WTC11 (cell line): ENCODE data around the gene PHYHIPL. TPM values are rescaled to one million over a fixed set of nuclear protein-coding genes. Genes with fewer than 3 reads are reported as not detected.

Experiments
- ATAC-seq: fragments of 200-7000 bp; cut with Tn5 transposase; 2 replicates; pipeline ENCODE4 v1.10.0; 2021; ENCODE audit warnings: mild to moderate bottlenecking, moderate library complexity
- CTCF ChIA-PET: fragments of 300-600 bp; sonication (Branson Sonifier 250); formaldehyde crosslinking; loops from one replicate; lab custom pipeline; 2021; ENCODE audit warnings: antibody characterized with exemption; lab: Charles Lee
- POLR2A ChIA-PET: fragments of 350-600 bp; sonication (Branson Sonifier 250); formaldehyde crosslinking; loops from one replicate; lab custom pipeline; 2021; ENCODE audit warnings: antibody characterized with exemption; lab: Charles Lee
- DNase-seq: peaks from one replicate; pipeline ENCODE4 v3.0.0; 2021; ENCODE audit warnings: low spot score
- H3K27ac Mint-ChIP-seq: 2 replicates; pipeline ENCODE4 v1.8.0; 2021; ENCODE audit warnings: mixed read lengths
- H3K27me3 Mint-ChIP-seq: 2 replicates; pipeline ENCODE4 v1.8.0; 2021; ENCODE audit warnings: low read depth, mild to moderate bottlenecking, moderate library complexity, mixed read lengths
- H3K36me3 Mint-ChIP-seq: 2 replicates; pipeline ENCODE4 v1.8.0; 2021; ENCODE audit warnings: mixed read lengths
- H3K4me1 Mint-ChIP-seq: 2 replicates; pipeline ENCODE4 v1.8.0; 2022; ENCODE audit warnings: mixed read lengths
- H3K4me3 Mint-ChIP-seq: 2 replicates; pipeline ENCODE4 v1.8.0; 2021; ENCODE audit warnings: mild to moderate bottlenecking, moderate library complexity, mixed read lengths
- H3K9me3 Mint-ChIP-seq: 2 replicates; pipeline ENCODE4 v1.8.0; 2021; ENCODE audit warnings: mixed read lengths
- AR ChIP-seq: fragments of 250-450 bp; sonication (Bioruptor Pico); IDR thresholded peaks from 2 replicates; pipeline ENCODE4 v1.9.0; 2021; ENCODE audit warnings: mild to moderate bottlenecking
- CDX4 ChIP-seq: fragments of 250-450 bp; sonication (Bioruptor Pico); IDR thresholded peaks from 2 replicates; pipeline ENCODE4 v1.9.0; 2021; ENCODE audit warnings: moderate library complexity, mild to moderate bottlenecking, inconsistent platforms, borderline replicate concordance
- CREM ChIP-seq: sonication (generic); formaldehyde crosslinking; IDR thresholded peaks from 2 replicates; pipeline ENCODE4 v1.8.1; 2022; ENCODE audit warnings: mild to moderate bottlenecking, missing genetic modification reagents, moderate library complexity
- CTCF ChIP-seq: fragments of 200-600 bp; IDR thresholded peaks from 2 replicates; pipeline ENCODE4 v1.8.0; 2022; ENCODE audit warnings: antibody characterized with exemption
- ESRRA ChIP-seq: sonication (generic); formaldehyde crosslinking; IDR thresholded peaks from 2 replicates; pipeline ENCODE4 v1.8.1; 2022; ENCODE audit warnings: mild to moderate bottlenecking, missing genetic modification reagents, borderline replicate concordance
- FOXP4 ChIP-seq: sonication (generic); formaldehyde crosslinking; IDR thresholded peaks from 2 replicates; pipeline ENCODE4 v1.8.0; 2022; ENCODE audit warnings: mild to moderate bottlenecking, missing genetic modification reagents
- JAZF1 ChIP-seq: fragments of 250-450 bp; sonication (Bioruptor Pico); IDR thresholded peaks from 2 replicates; pipeline ENCODE4 v1.9.0; 2021; ENCODE audit warnings: moderate library complexity, mild to moderate bottlenecking, inconsistent platforms
- KAT7 ChIP-seq: sonication (generic); formaldehyde crosslinking; IDR thresholded peaks from 2 replicates; pipeline ENCODE4 v1.8.1; 2023; ENCODE audit warnings: missing genetic modification reagents, mild to moderate bottlenecking, borderline replicate concordance
- PRRX2 ChIP-seq: fragments of 250-450 bp; sonication (Bioruptor Pico); IDR thresholded peaks from 2 replicates; pipeline ENCODE4 v1.8.0; 2021; ENCODE audit warnings: mild to moderate bottlenecking
- TEAD1 ChIP-seq: sonication (generic); formaldehyde crosslinking; IDR thresholded peaks from 2 replicates; pipeline ENCODE4 v1.8.0; 2022; ENCODE audit warnings: mild to moderate bottlenecking, missing genetic modification reagents
- TP53 ChIP-seq: sonication (generic); formaldehyde crosslinking; IDR thresholded peaks from 2 replicates; pipeline ENCODE4 v1.8.1; 2023; ENCODE audit warnings: mild to moderate bottlenecking, missing genetic modification reagents
- ZBTB21 ChIP-seq: sonication (generic); formaldehyde crosslinking; IDR thresholded peaks from 2 replicates; pipeline ENCODE4 v1.8.1; 2023; ENCODE audit warnings: mild to moderate bottlenecking, missing genetic modification reagents, borderline replicate concordance
- ZNF219 ChIP-seq: sonication (generic); formaldehyde crosslinking; IDR thresholded peaks from 2 replicates; pipeline ENCODE4 v1.8.0; 2023; ENCODE audit warnings: missing genetic modification reagents, mild to moderate bottlenecking, borderline replicate concordance
- ZNF263 ChIP-seq: sonication (generic); formaldehyde crosslinking; IDR thresholded peaks from 2 replicates; pipeline ENCODE4 v1.8.1; 2022; ENCODE audit warnings: low read depth, mild to moderate bottlenecking, moderate library complexity, missing genetic modification reagents
- ZNF317 ChIP-seq: sonication (generic); formaldehyde crosslinking; IDR thresholded peaks from 2 replicates; pipeline ENCODE4 v1.8.1; 2023; ENCODE audit warnings: low read depth, mild to moderate bottlenecking, moderate library complexity, missing genetic modification reagents, borderline replicate concordance
- ZNF423 ChIP-seq: fragments of 250-450 bp; sonication (Bioruptor Pico); IDR thresholded peaks from 2 replicates; pipeline ENCODE4 v2.1.2; 2022; ENCODE audit warnings: mild to moderate bottlenecking, moderate library complexity
- ZNF532 ChIP-seq: fragments of 250-450 bp; sonication (Bioruptor Pico); IDR thresholded peaks from 2 replicates; pipeline ENCODE4 v1.9.0; 2021; ENCODE audit warnings: mild to moderate bottlenecking, borderline replicate concordance
- total RNA-seq: library from RNA; stranded (reverse); gene quantifications from 3 replicates; pipeline ENCODE4 v1.2.3, GENCODE V29; 2021
- TF ChIP-seq, protein P1 (sequence below): sonication (generic); formaldehyde crosslinking; IDR thresholded peaks from 2 replicates; pipeline ENCODE4 v1.8.1; 2022; ENCODE audit warnings: low read depth, mild to moderate bottlenecking, moderate library complexity, missing genetic modification reagents, borderline replicate concordance
- TF ChIP-seq, protein P2 (sequence below): sonication (generic); formaldehyde crosslinking; IDR thresholded peaks from 2 replicates; pipeline ENCODE4 v1.8.1; 2023; ENCODE audit warnings: mild to moderate bottlenecking, missing genetic modification reagents

The PHYHIPL gene
- total RNA-seq, 1 experiment from 2014 or later = 0.13 TPM

DNA sequence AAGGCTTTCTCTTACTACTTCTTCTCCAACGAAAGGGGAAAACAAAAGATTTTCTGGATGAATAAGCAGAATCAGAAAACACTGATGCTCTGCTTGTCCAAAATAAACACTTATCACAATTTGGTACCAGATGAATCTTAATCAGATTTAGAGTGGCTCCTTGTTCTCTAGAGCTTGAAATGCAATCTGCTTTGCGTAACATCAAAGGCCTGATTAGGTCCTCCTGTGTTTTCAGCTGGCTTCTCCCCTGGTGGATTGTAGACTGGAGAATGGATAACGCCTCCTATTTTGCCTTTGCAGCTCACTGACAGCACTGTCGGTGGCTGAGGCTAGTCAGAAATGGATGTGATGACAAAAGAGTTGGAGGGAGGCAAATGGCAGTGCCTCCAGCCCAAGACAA, 94.7 kb downstream of the PHYHIPL start:
- H3K27me3 Mint-ChIP-seq = no peaks in the 10 kb centered on the region

DNA sequence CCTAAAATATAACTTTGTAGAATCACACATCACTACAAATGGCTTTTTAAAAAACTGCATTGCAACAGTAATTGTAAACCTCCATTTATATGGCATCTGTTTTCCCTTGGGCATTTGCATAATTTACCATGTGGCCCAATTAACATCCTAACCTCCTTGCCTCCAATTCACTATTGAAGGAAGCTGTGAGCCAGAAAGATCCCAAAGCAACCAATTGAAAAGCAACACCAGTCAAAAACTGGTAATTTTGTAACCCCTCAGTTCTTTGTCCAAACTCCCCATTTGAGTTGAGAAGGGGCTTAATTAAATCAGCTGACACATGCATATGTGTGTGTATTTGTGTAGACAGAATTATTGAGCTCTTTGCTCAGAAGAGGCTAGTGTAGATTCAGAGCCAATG, 95.6 kb downstream of the PHYHIPL start:
- DNase-seq (no peak), ATAC-seq (no peak)
- ChIA-PET POLR2A (interaction anchor here (0.6 kb wide), 1 partner anchor 288 kb away, joined by 7 read pairs; no protein-coding TSS in a partner anchor), CTCF (no interaction called here)
- Mint-ChIP-seq H3K27ac (no peak overlapping the region), H3K9me3 (no peaks in the 10 kb centered on the region), H3K4me3 (no peak overlapping the region), H3K27me3 (no peaks in the 10 kb centered on the region), H3K36me3 (no peaks in the 10 kb centered on the region), H3K4me1 (no peaks in the 10 kb centered on the region)
- TF ChIP-seq ZBTB21 (CRISPR knock-in tag) (no peak), TEAD1 (no peak), ZNF263 (CRISPR knock-in tag) (no peak), CREM (CRISPR knock-in tag) (no peak), ZNF532 (CRISPR knock-in tag) (no peak), AR (CRISPR knock-in tag) (no peak)

More for the DNA sequence above, 94.7 kb downstream of the PHYHIPL start:
- Mint-ChIP-seq H3K36me3 (no peaks in the 10 kb centered on the region), H3K9me3 (no peaks in the 10 kb centered on the region), H3K4me3 (no peak overlapping the region), H3K27ac (no peak overlapping the region), H3K4me1 (no peaks in the 10 kb centered on the region)
- DNase-seq = no peak
- POLR2A ChIA-PET = no interaction called here
- no peak for ATAC-seq
- TF ChIP-seq ESRRA (CRISPR knock-in tag) (no peak), CDX4 (CRISPR knock-in tag) (no peak), JAZF1 (CRISPR knock-in tag) (no peak), PRRX2 (CRISPR knock-in tag) (no peak), FOXP4 (CRISPR knock-in tag) (no peak), ZNF219 (CRISPR knock-in tag) (no peak), ZNF423 (CRISPR knock-in tag) (no peak), TP53 (CRISPR knock-in tag) (no peak), ZNF317 (CRISPR knock-in tag) (no peak), KAT7 (CRISPR knock-in tag) (no peak), CTCF (no peak)
- TF ChIP-seq, protein P1, sequence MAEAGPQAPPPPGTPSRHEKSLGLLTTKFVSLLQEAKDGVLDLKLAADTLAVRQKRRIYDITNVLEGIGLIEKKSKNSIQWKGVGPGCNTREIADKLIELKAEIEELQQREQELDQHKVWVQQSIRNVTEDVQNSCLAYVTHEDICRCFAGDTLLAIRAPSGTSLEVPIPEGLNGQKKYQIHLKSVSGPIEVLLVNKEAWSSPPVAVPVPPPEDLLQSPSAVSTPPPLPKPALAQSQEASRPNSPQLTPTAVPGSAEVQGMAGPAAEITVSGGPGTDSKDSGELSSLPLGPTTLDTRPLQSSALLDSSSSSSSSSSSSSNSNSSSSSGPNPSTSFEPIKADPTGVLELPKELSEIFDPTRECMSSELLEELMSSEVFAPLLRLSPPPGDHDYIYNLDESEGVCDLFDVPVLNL = no peak
- TF ChIP-seq, protein P2, sequence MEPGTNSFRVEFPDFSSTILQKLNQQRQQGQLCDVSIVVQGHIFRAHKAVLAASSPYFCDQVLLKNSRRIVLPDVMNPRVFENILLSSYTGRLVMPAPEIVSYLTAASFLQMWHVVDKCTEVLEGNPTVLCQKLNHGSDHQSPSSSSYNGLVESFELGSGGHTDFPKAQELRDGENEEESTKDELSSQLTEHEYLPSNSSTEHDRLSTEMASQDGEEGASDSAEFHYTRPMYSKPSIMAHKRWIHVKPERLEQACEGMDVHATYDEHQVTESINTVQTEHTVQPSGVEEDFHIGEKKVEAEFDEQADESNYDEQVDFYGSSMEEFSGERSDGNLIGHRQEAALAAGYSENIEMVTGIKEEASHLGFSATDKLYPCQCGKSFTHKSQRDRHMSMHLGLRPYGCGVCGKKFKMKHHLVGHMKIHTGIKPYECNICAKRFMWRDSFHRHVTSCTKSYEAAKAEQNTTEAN (CRISPR knock-in tag) = no peak
- CTCF ChIA-PET = no interaction called here
